ENCODE measurements around the gene USP24.

- TF ChIP-seq CTCF (IDR thresholded peaks at IDR 0.05) (no peak), POLR2A (IDR thresholded peaks at IDR 0.05) (no peak)
These were observed 44.7 kb downstream of the USP24 start for GRCh38 chr1:55170426-55170825.

Data from lower leg skin (tissue), 3 donors.